HepG2 (cell line): ENCODE measurements around the gene USP36. TPM values are rescaled to one million over a fixed set of nuclear protein-coding genes. Genes with fewer than 3 reads are reported as not detected.
A peak's percentile ranks its signal among the peaks of the same experiment; 100 is the strongest.
"Not testable (repeated sequence)": the region's sequence is repeated elsewhere in the genome, so short reads cannot be mapped to it uniquely, and the experiment has no call there.

Experiments used
- ATAC-seq: fragments of 200-7000 bp; cut with Tn5 transposase; 3 replicates; pipeline ENCODE4 v1.9.1; 2020; ENCODE audit warnings: mild to moderate bottlenecking, moderate library complexity
- BruUV-seq: library from RNA; stranded (reverse); fragments of 400-500 nt; replicated peaks from 2 replicates; lab custom pipeline; 2021; lab: Mats Ljungman, UMichigan
- CTCF ChIA-PET: fragments of 300-600 bp; formaldehyde crosslinking; extraction: SDS; loops from one replicate; lab custom pipeline; 2021; ENCODE audit warnings: low total read pairs, inconsistent platforms, low intra/inter-chr PET ratio; lab: Yijun Ruan, JAX
- POLR2A ChIA-PET: fragments of 350-600 bp; sonication (Branson Sonifier 250); formaldehyde crosslinking; loops from one replicate; lab custom pipeline; 2020; ENCODE audit warnings: antibody characterized with exemption, inconsistent platforms; lab: Yijun Ruan, JAX
- DNase-seq: peaks from one replicate; pipeline ENCODE4 v3.0.0-alpha.2; 2015; ENCODE audit warnings: low spot score
- FAIRE-seq: peaks from 3 replicates; lab custom pipeline; 2011; peaks lifted over from hg19 to GRCh38; lab: Jason Lieb, UNC
- H2AFZ ChIP-seq: one replicate; pipeline ENCODE4 v1.6.1; 2011; ENCODE audit warnings: low read length, inconsistent platforms
- H3K27ac ChIP-seq: fragments of 300-600 bp; 3 replicates; pipeline ENCODE4 v1.8.0; 2011; ENCODE audit warnings: mixed run types, mild to moderate bottlenecking, mixed read lengths, low read length, inconsistent platforms; ENCODE audit not compliant: insufficient read depth; ENCODE audit errors: extremely low read length
- H3K27me3 ChIP-seq, 2 experiments: fragments of 200-600 bp in 1 of 2; 2 replicates in 1 of 2; 3 replicates in 1 of 2; pipeline versions ENCODE4 v1.6.0 to v1.8.0; 2011; ENCODE audit warnings: low read length in 2 of 2, mild to moderate bottlenecking in 2 of 2, moderate library complexity in 2 of 2, inconsistent platforms in 1 of 2; ENCODE audit not compliant: insufficient read depth in 2 of 2, control insufficient read depth in 1 of 2
- H3K36me3 ChIP-seq, 2 experiments: fragments of 200-600 bp in 1 of 2; replicated peaks in 1 of 2; 2 replicates in 1 of 2; 3 replicates in 1 of 2; pipeline versions ENCODE4 v1.5.1 to v1.8.0; 2011; ENCODE audit warnings: low read length in 2 of 2, inconsistent platforms in 1 of 2; ENCODE audit not compliant: insufficient read depth in 2 of 2, control insufficient read depth in 1 of 2
- H3K4me1 ChIP-seq: 2 replicates; pipeline ENCODE4 v1.5.1; 2012; ENCODE audit warnings: low read length, inconsistent platforms; ENCODE audit not compliant: insufficient read depth
- H3K4me2 ChIP-seq: 2 replicates; pipeline ENCODE4 v1.6.0; 2011; ENCODE audit warnings: low read depth, low read length, inconsistent platforms
- H3K4me3 ChIP-seq, 3 experiments: fragments of 200-600 bp in 1 of 3; sonication (generic), shearing (Covaris generic) in 1 of 3; replicated peaks in 1 of 3; 2 replicates each; pipeline ENCODE4 v1.5.1; 2011 to 2016; ENCODE audit warnings: low read length in 3 of 3, inconsistent platforms in 2 of 3, low read depth in 2 of 3, mild to moderate bottlenecking in 2 of 3, control low read depth in 1 of 3, mixed read lengths in 1 of 3; ENCODE audit not compliant: insufficient read depth in 1 of 3
- H3K79me2 ChIP-seq: one replicate; pipeline ENCODE4 v1.6.1; 2011; ENCODE audit warnings: low read length, inconsistent platforms; ENCODE audit not compliant: insufficient read depth
- H3K9ac ChIP-seq: 2 replicates; pipeline ENCODE4 v1.6.0; 2011; ENCODE audit warnings: mild to moderate bottlenecking, low read depth, low read length, inconsistent platforms; ENCODE audit not compliant: insufficient read depth
- H3K9me3 ChIP-seq: 2 replicates; pipeline ENCODE4 v1.5.1; 2012; ENCODE audit warnings: mild to moderate bottlenecking, low read length
- H4K20me1 ChIP-seq: 2 replicates; pipeline ENCODE4 v1.6.0; 2011; ENCODE audit warnings: inconsistent platforms, mild to moderate bottlenecking, low read length, moderate library complexity; ENCODE audit not compliant: insufficient read depth
- CAMTA2 ChIP-seq: sonication (generic); formaldehyde crosslinking; IDR thresholded peaks from 2 replicates; pipeline ENCODE4 v1.4.0; 2020; ENCODE audit warnings: mild to moderate bottlenecking, missing genetic modification reagents, borderline replicate concordance
- HNRNPK ChIP-seq: fragments of 200-400 bp; formaldehyde crosslinking; IDR thresholded peaks from 2 replicates; pipeline ENCODE4 v1.6.1; 2018; ENCODE audit warnings: low read length, low read depth, moderate library complexity, mild to moderate bottlenecking; ENCODE audit not compliant: poor library complexity, severe bottlenecking
- MYNN ChIP-seq: sonication (generic); formaldehyde crosslinking; IDR thresholded peaks from 2 replicates; pipeline ENCODE4 v1.4.0; 2020; ENCODE audit warnings: mild to moderate bottlenecking, low read depth, missing genetic modification reagents
- PHF8 ChIP-seq: sonication (generic); formaldehyde crosslinking; IDR thresholded peaks from 2 replicates; pipeline ENCODE4 v1.5.0; 2020; ENCODE audit warnings: missing genetic modification reagents
- TBX2 ChIP-seq: sonication (generic); formaldehyde crosslinking; IDR thresholded peaks from 2 replicates; pipeline ENCODE4 v1.5.0; 2020; ENCODE audit warnings: missing genetic modification reagents, mild to moderate bottlenecking, borderline replicate concordance
- ZNF281 ChIP-seq: sonication (generic); formaldehyde crosslinking; IDR thresholded peaks from 2 replicates; pipeline ENCODE4 v1.4.0; 2020; ENCODE audit warnings: missing genetic modification reagents, borderline replicate concordance
- ZNF460 ChIP-seq: sonication (generic); formaldehyde crosslinking; IDR thresholded peaks from 2 replicates; pipeline ENCODE4 v1.5.1; 2020; ENCODE audit warnings: missing genetic modification reagents, mild to moderate bottlenecking, borderline replicate concordance
- ZNF556 ChIP-seq: sonication (generic); formaldehyde crosslinking; IDR thresholded peaks from 2 replicates; pipeline ENCODE4 v1.4.0; 2020; ENCODE audit warnings: mild to moderate bottlenecking, missing genetic modification reagents, borderline replicate concordance
- ZNF557 ChIP-seq: sonication (generic); formaldehyde crosslinking; IDR thresholded peaks from 2 replicates; pipeline ENCODE4 v1.4.0; 2020; ENCODE audit warnings: missing genetic modification reagents
- ZNF569 ChIP-seq: sonication (generic); formaldehyde crosslinking; IDR thresholded peaks from 2 replicates; pipeline ENCODE4 v1.5.0; 2020; ENCODE audit warnings: mild to moderate bottlenecking, missing genetic modification reagents, moderate library complexity, borderline replicate concordance
- ZNF770 ChIP-seq: sonication (generic); formaldehyde crosslinking; IDR thresholded peaks from 2 replicates; pipeline ENCODE4 v1.5.0; 2020; ENCODE audit warnings: mild to moderate bottlenecking, missing genetic modification reagents
- ZSCAN29 ChIP-seq: sonication (generic); formaldehyde crosslinking; conservative IDR thresholded peaks from 2 replicates; pipeline ENCODE4 v1.4.0; 2020; ENCODE audit warnings: mild to moderate bottlenecking, missing genetic modification reagents
- WGBS: methylation state at CpG from one replicate; pipeline ENCODE4 v1.1.6; 2017; ENCODE audit warnings: low lambda C conversion rate; 5-methylcytosine and 5-hydroxymethylcytosine counted together
- in situ Hi-C: cut with HindIII; loops from 2 replicates; pipeline ENCODE4 v1.10.0; 2017; ENCODE audit warnings: low pct_unique_long_range_greater_than_20kb; ENCODE audit not compliant: extremely low pct_ligation_motif_present
- intact Hi-C: fragments of 100-400 bp; cut with micrococcal nuclease; formaldehyde crosslinking; loops from one replicate; pipeline ENCODE4 v1.10.0; 2022; ENCODE audit not compliant: unreplicated experiment
- polyA plus RNA-seq, 8 experiments: library from polyadenylated mRNA; depleted of rRNA in 3 of 8; stranded (reverse) in 7 of 8; unstranded in 1 of 8; fragments of >200 nt; fragmentation: Illumina TruSeq in 4 of 8; extraction: Trizol in 4 of 8; gene quantifications; 2 replicates each; pipeline versions ENCODE4 v1.2.1 to v1.2.3, GENCODE V29; 2011 to 2016; ENCODE audit warnings: low read depth in 4 of 8, missing spikeins in 1 of 8, mixed read lengths in 1 of 8; ENCODE audit not compliant: insufficient read depth in 1 of 8
- total RNA-seq, 5 experiments: library from RNA; depleted of rRNA; stranded (reverse); fragments of >200 nt; fragmentation: Illumina TruSeq; extraction: Trizol; gene quantifications; 2 replicates each; pipeline ENCODE4 v1.2.3, GENCODE V29; 2016; ENCODE audit warnings: low read depth in 1 of 5

The USP36 gene
- total and polyA plus RNA-seq, 2 of the 13 experiments (the other 11 are each of a cell fraction or from before 2014, with no cell fraction given): 29.6 to 45.9 TPM

GRCh38 chr17:78779286-78779651 is 61.3 kb downstream of the USP36 start:
- peaks cover 53% of the 10 kb centered on the region for H3K4me1 ChIP-seq
- 88% methylated on average over 5 of the region's 5 CpGs for WGBS
- H3K4me3 ChIP-seq, H3K9ac ChIP-seq, H2AFZ ChIP-seq, H3K27ac ChIP-seq, DNase-seq, CTCF ChIA-PET, in situ Hi-C loops, BruUV-seq, intact Hi-C loops, ATAC-seq: not testable (repeated sequence)
- H3K4me2 ChIP-seq: peak overlapping the region; percentile 81; the same call in 1 of the 2 replicates
- peaks cover 20% of the 10 kb centered on the region for H4K20me1 ChIP-seq
- H3K79me2 ChIP-seq: peaks cover 59% of the 10 kb centered on the region
- TF ChIP-seq ZNF460 (CRISPR knock-in tag): peak; percentile 42; the same call in 1 of the 2 replicates
- 0 out of 2 replicates have a peak, but pooled peaks have one; percentile 51 for TF ChIP-seq ZNF770 (CRISPR knock-in tag)
- TF ChIP-seq TBX2: 0 out of 2 replicates have a peak, but pooled peaks have one; percentile 13
- TF ChIP-seq, all 625 proteins: peak for 3; not testable (repeated sequence) for 622
- FAIRE-seq, H3K36me3 ChIP-seq, H3K9me3 ChIP-seq, H3K27me3 ChIP-seq: not testable (repeated sequence)
- POLR2A ChIA-PET: interaction anchor here (0.6 kb wide), 1 partner anchor 46 kb away, joined by 3 read pairs; no protein-coding TSS in a partner anchor

- DNase-seq (no peak), FAIRE-seq (no peak), ATAC-seq (no peak)
- H4K20me1 ChIP-seq: peaks cover 20% of the 10 kb centered on the region
- no peaks in the 10 kb centered on the region; a peak in 1 of 5 replicates for H3K27me3 ChIP-seq
- H3K4me3 ChIP-seq: no peak overlapping the region
- H3K4me2 ChIP-seq: no peak overlapping the region
- H3K9ac ChIP-seq: no peak overlapping the region
- no peak overlapping the region for H2AFZ ChIP-seq
- 94% methylated on average over 4 of the region's 4 CpGs for WGBS
- CTCF ChIA-PET: no interaction called here
- POLR2A ChIA-PET: interaction anchor here (0.7 kb wide), 1 partner anchor 30 kb away, joined by 4 read pairs; no protein-coding TSS in a partner anchor
- H3K79me2 ChIP-seq: peaks cover 70% of the 10 kb centered on the region
- BruUV-seq: no TSS peak
- peaks cover 39% of the 10 kb centered on the region for H3K4me1 ChIP-seq
- no peak overlapping the region for H3K27ac ChIP-seq
- H3K36me3 ChIP-seq: no peaks in the 10 kb centered on the region; a peak in 1 of 5 replicates
- H3K9me3 ChIP-seq: no peaks in the 10 kb centered on the region
- in situ Hi-C loops: no loop called here
- intact Hi-C loops: no loop called here
- TF ChIP-seq ZNF556 (CRISPR knock-in tag): no peak
- TF ChIP-seq ZSCAN29 (CRISPR knock-in tag): no peak
- no peak for TF ChIP-seq PHF8 (CRISPR knock-in tag)
- no peak for TF ChIP-seq CAMTA2
- TF ChIP-seq ZNF281: no peak
- TF ChIP-seq HNRNPK: no peak
- TF ChIP-seq MYNN (CRISPR knock-in tag): no peak
- TF ChIP-seq ZNF569 (CRISPR knock-in tag): no peak
- TF ChIP-seq ZNF557 (CRISPR knock-in tag): no peak
Observed at GRCh38 chr17:78777881-78778280, 62.7 kb downstream of the USP36 start.
